ENCODE results near the gene SCYGR2.

The SCYGR2 gene

GRCh38 chr2:227595797-227596196, 2.9 kb upstream of the SCYGR2 start:
- DNase-seq (ENCODE audit: low spot score), result no peak
- Histone ChIP-seq H3K4me3 (no peak overlapping the region), H3K27ac (no peak overlapping the region)
- TF ChIP-seq, protein P1, sequence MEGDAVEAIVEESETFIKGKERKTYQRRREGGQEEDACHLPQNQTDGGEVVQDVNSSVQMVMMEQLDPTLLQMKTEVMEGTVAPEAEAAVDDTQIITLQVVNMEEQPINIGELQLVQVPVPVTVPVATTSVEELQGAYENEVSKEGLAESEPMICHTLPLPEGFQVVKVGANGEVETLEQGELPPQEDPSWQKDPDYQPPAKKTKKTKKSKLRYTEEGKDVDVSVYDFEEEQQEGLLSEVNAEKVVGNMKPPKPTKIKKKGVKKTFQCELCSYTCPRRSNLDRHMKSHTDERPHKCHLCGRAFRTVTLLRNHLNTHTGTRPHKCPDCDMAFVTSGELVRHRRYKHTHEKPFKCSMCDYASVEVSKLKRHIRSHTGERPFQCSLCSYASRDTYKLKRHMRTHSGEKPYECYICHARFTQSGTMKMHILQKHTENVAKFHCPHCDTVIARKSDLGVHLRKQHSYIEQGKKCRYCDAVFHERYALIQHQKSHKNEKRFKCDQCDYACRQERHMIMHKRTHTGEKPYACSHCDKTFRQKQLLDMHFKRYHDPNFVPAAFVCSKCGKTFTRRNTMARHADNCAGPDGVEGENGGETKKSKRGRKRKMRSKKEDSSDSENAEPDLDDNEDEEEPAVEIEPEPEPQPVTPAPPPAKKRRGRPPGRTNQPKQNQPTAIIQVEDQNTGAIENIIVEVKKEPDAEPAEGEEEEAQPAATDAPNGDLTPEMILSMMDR (IDR thresholded peaks at IDR 0.05), result no peak

DNA sequence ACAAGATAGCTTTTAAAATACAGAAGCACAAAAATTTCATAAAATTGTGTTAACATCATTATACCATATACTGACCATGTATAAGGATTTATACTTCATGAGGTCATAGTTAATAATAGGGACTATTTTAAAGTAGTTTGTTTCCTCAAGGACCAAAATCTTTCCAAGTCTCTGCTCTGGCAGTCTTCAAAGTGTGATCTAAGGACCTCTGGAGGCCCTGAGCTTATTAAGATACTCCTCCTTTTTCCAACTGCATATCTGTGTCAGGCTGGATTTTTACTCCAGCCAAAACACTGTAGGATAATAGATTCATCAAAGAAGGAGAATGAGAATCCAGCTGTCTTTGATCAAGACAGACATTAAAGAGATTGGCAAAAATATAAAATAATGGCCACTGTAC, 1.7 kb upstream of the SCYGR2 start:
- Histone ChIP-seq H3K27ac (no peak overlapping the region), H3K4me3 (no peak overlapping the region)
- TF ChIP-seq, protein P1 (IDR thresholded peaks at IDR 0.05), result no peak
- no peak for DNase-seq (ENCODE audit: low spot score)

DNA sequence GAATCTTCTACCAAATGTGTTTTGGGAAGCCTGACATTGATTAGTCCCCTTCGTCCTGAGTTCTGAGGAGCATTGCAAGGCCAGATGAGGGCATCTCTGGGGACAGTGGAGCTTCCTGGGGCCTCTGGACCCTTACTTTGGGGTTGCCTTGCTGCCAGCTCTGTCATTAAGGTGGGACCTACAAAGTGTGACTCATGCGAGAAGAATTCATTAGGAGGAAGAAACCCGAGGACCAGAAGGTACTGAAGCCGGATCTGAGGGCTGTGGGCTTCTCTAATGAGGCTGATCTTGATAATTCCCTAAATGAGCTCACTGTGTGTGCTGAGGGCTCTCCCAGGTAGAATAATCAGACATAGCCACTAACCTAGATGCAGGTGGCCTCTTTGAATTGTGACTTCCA, 695 bp upstream of the SCYGR2 start:
- Histone ChIP-seq H3K27ac (no peak overlapping the region), H3K4me3 (no peak overlapping the region)
- DNase-seq (ENCODE audit: low spot score), result no peak
- TF ChIP-seq, protein P1 (IDR thresholded peaks at IDR 0.05), result no peak

- Histone ChIP-seq H3K27ac (no peak overlapping the region), H3K4me3 (no peak overlapping the region)
- no peak for DNase-seq (ENCODE audit: low spot score)
- TF ChIP-seq, protein P1 (IDR thresholded peaks at IDR 0.05), result no peak
Measured at GRCh38 chr2:227602358-227602757, 3.7 kb downstream of the SCYGR2 start.

- TF ChIP-seq, protein P1 (IDR thresholded peaks at IDR 0.05), result no peak
- Histone ChIP-seq H3K4me3 (no peak overlapping the region), H3K27ac (no peak overlapping the region)
- no peak for DNase-seq (ENCODE audit: low spot score)
Measured at GRCh38 chr2:227606476-227606875, 7.8 kb downstream of the SCYGR2 start.

GRCh38 chr2:227607941-227608340, 9.2 kb downstream of the SCYGR2 start:
- H3K4me3 ChIP-seq, result no peak overlapping the region
- DNase-seq (ENCODE audit: low spot score), result no peak
- no peak overlapping the region for H3K27ac ChIP-seq
- TF ChIP-seq, protein P1 (IDR thresholded peaks at IDR 0.05), result no peak

DNA sequence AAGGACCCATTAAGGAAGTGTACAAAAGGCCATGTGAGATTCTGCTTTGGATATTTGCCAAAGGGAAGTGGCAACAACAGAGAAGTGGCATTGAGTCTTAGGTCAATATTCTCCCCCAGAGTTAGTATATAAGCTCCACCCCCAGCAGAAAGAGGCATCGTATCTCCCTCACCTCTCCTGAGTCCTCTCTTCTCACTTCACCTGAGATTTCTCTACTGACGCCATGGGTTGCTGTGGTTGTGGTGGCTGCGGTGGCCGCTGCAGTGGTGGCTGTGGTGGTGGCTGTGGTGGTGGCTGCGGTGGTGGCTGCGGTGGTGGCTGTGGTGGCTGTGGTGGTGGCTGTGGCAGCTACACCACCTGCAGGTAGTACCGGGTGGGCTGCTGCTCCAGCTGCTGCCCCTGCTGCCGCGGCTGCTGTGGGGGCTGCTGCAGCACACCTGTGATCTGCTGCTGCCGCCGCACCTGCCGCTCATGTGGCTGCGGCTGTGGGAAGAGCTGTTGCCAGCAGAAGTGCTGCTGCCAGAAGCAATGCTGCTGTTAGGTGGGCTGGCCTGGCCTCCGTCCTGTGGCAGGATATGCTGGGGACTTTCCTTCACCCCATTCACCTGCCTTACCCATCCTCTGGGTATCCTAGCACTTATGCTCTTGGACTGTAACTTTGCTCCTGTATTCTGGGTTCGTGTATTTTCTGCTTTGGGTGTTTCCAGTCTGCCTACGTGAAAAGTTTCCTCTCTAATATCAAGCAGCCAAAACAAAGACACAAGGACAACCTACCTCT, 10.1 kb downstream of the SCYGR2 start:
- DNase-seq (ENCODE audit: low spot score), result no peak
- no peak overlapping the region for H3K27ac ChIP-seq
- H3K4me3 ChIP-seq, result no peak overlapping the region
- TF ChIP-seq, protein P1 (IDR thresholded peaks at IDR 0.05), result no peak
